Stimulated activated CD8-positive, alpha-beta memory T cell treated with anti-CD3 and anti-CD28 coated beads, Interleukin-4, amount 100 ng/mL, for 24 hours (primary cell): Measurements from ENCODE around the gene SH2D3A.
A peak's percentile ranks its signal among the peaks of the same experiment; 100 is the strongest.
"Not testable (repeated sequence)": the region's sequence is repeated elsewhere in the genome, so short reads cannot be mapped to it uniquely, and the experiment has no call there.

Source experiments
- DNase-seq: peaks from one replicate; pipeline ENCODE4 v3.0.0-alpha.2; 2020; ENCODE audit warnings: low read depth

Gene SH2D3A

GRCh38 chr19:6754653-6755463 is 12.4 kb downstream of the SH2D3A start:
- DNase-seq = no peak

GRCh38 chr19:6754136-6754535 is 13.1 kb downstream of the SH2D3A start:
- DNase-seq = no peak

- peak; percentile 68 for DNase-seq
Observed at GRCh38 chr19:6753178-6754031, 13.8 kb downstream of the SH2D3A start.

GRCh38 chr19:6752256-6753177 is 14.7 kb downstream of the SH2D3A start:
- no peak for DNase-seq

GRCh38 chr19:6751189-6751588 is 16.0 kb downstream of the SH2D3A start:
- no peak for DNase-seq

- DNase-seq = no peak
Observed at GRCh38 chr19:6750062-6750461, 17.2 kb downstream of the SH2D3A start.

GRCh38 chr19:6748543-6748942 is 18.7 kb downstream of the SH2D3A start:
- DNase-seq = not testable (repeated sequence)

- no peak for DNase-seq
Observed at GRCh38 chr19:6745965-6746364, 21.3 kb downstream of the SH2D3A start.

GRCh38 chr19:6744381-6745301 is 22.6 kb downstream of the SH2D3A start:
- DNase-seq = no peak

- DNase-seq = no peak
Observed at GRCh38 chr19:6743714-6744380, 23.4 kb downstream of the SH2D3A start.

- DNase-seq = no peak
Observed at GRCh38 chr19:6743066-6743465, 24.2 kb downstream of the SH2D3A start.

- DNase-seq = no peak
Observed at GRCh38 chr19:6740589-6741343, 26.5 kb downstream of the SH2D3A start.

GRCh38 chr19:6739883-6740588 is 27.2 kb downstream of the SH2D3A start:
- DNase-seq = no peak

- DNase-seq = peak; percentile 64
Observed at GRCh38 chr19:6739390-6739882, 27.8 kb downstream of the SH2D3A start, which contains the start of gene TRIP10. Gene TRIP10, plus strand, starts transcription at chr19:6739680. Its CDS starts 82 bp downstream, at chr19:6739762.

GRCh38 chr19:6738787-6739389 is 28.3 kb downstream of the SH2D3A start:
- no peak for DNase-seq

- peak; percentile 63 for DNase-seq
Observed at GRCh38 chr19:6737873-6738786, 29.1 kb downstream of the SH2D3A start.

GRCh38 chr19:6737284-6737872 is 29.9 kb downstream of the SH2D3A start, which contains the start of gene GPR108:
Gene GPR108, minus strand, starts transcription at chr19:6737580. Its CDS starts 4 bp downstream, at chr19:6737576.
- DNase-seq = peak; percentile 99
